Thyroid gland (tissue), 4 donors: ENCODE data around the gene HSF5.

Experiments used
- CTCF ChIP-seq, 6 experiments: fragments of 200-600 bp in 3 of 6; fragments of 450-650 bp in 3 of 6; sonication (generic) in 3 of 6; IDR thresholded peaks; one replicate each; pipeline ENCODE4 v1.5.1; 2016 to 2019; ENCODE audit warnings: antibody characterized with exemption in 6 of 6, mild to moderate bottlenecking in 2 of 6, inconsistent platforms in 1 of 6, moderate library complexity in 1 of 6
- POLR2A ChIP-seq, 2 donors: fragments of 450-650 bp; IDR thresholded peaks; one replicate each; pipeline ENCODE4 v1.6.1; 2017; ENCODE audit warnings: antibody characterized with exemption in 2 of 2, mild to moderate bottlenecking in 2 of 2, moderate library complexity in 1 of 2

GRCh38 chr17:58493506-58493905 is 5.3 kb upstream of the HSF5 start:
- TF ChIP-seq CTCF (IDR thresholded peaks at IDR 0.05) (no peak), POLR2A (IDR thresholded peaks at IDR 0.05) (no peak)
